G401 (cell line): ENCODE results near the gene TTC12. TPM values are rescaled to one million over a fixed set of nuclear protein-coding genes. Genes with fewer than 3 reads are reported as not detected.

Experiments
- DNase-seq: peaks from one replicate; pipeline ENCODE4 v3.0.0-alpha.2; 2015; ENCODE audit warnings: low spot score
- in situ Hi-C: cut with HindIII; loops from 2 replicates; pipeline ENCODE4 v1.10.0; 2016; ENCODE audit warnings: low sequenced_read_pairs, mixed read lengths
- total RNA-seq: library from RNA; depleted of rRNA; stranded (reverse); fragments of >200 nt; shearing (Covaris generic); gene quantifications from 2 replicates; pipeline ENCODE4 v1.2.3, GENCODE V29; 2014; rRNA removed

Gene TTC12
- 16.1 and 19.2 TPM in 2 replicates for total RNA-seq

GRCh38 chr11:113314389-113315301 lies at the start of gene TTC12:
TTC12 (plus strand) TSS chr11:113314583; CDS start chr11:113316258, 1,675 bp downstream.
- in situ Hi-C loops, result no loop called here

DNA sequence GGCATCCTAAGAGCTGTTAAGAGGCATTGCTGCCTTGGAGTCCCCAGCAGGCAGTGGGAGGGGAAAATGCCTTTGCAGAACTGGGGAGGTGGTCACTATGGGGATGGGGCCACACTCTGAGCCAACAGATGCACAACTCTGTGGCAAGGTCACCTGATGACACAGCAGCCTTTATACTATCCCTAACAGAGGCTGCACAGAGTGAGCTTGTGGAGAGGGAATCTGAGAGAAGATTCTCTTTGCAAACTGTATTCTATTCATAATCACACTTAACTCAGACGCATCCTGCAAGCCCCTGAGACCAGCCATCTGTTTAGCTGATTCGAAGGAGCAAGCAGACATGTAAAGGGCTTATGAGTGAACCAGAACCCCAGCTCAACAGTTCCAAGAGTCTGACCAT lies 49.0 kb upstream of the TTC12 start:
- in situ Hi-C loops, result no loop called here
- no peak for DNase-seq

More at GRCh38 chr11:113314389-113315301, at the start of gene TTC12:
- peak; percentile 94 for DNase-seq

- in situ Hi-C loops, result no loop called here
- DNase-seq, result no peak
These were observed 46.9 kb upstream of the TTC12 start for GRCh38 chr11:113267493-113267892.

DNA sequence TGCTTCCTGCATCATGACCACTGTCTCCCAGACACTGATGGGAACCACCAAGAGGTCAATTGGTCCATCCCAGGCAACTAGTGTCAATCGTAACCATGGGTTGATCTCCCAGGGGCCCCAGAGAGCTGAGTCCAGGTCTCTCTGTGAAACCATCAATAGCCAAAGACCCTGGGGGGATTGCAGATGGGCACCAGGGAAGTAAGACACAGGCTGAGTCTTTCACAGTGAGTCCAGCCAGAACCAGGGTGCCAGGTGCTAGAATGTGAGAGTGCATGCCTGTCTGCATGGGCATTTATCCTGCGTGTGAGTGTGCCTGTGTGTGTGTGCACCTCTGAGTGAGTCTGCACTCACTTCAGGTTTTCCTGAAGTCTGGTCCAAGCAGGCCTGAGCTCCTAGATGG lies 45.3 kb upstream of the TTC12 start:
- in situ Hi-C loops, result no loop called here
- DNase-seq, result no peak

DNA sequence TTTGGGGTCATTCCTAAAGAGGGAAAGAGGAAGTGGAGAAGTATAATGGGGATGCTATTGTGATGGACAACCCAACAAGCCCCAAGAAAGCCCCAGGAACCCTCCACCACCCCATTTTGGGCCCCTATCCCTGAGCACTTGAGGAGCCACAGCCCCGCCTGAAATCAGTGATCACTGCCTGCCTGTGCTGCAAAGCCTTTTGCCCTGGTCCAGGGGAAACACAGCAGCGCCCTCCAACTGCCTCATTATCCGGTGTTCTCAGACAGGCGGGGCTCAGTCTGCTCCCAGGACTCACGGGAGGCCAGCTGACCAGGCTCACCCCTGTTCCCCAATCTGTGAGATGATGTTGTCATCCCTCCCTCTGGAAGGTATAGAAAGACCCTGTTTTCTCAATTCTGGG lies 44.7 kb upstream of the TTC12 start:
- in situ Hi-C loops, result no loop called here
- no peak for DNase-seq

DNA sequence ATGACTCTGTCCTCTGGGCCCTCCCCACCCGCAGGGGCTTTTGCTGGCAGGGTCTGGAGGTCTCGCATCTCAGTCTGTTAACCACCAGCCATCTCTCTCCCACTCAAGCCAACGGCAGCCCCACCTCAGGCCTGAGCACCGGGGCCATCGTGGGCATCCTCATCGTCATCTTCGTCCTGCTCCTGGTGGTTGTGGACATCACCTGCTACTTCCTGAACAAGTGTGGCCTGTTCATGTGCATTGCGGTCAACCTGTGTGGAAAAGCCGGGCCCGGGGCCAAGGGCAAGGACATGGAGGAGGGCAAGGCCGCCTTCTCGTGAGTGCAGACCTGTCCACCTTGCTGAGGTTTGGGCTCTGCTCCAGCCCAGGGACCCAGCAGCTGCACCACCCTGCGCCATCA lies 44.3 kb upstream of the TTC12 start:
- in situ Hi-C loops, result no loop called here
- no peak for DNase-seq

GRCh38 chr11:113271551-113272245 lies 42.7 kb upstream of the TTC12 start:
- in situ Hi-C loops, result no loop called here

GRCh38 chr11:113272281-113272680 lies 42.1 kb upstream of the TTC12 start:
- DNase-seq, result no peak
- in situ Hi-C loops, result no loop called here

More at GRCh38 chr11:113271551-113272245, 42.7 kb upstream of the TTC12 start:
- no peak for DNase-seq

DNA sequence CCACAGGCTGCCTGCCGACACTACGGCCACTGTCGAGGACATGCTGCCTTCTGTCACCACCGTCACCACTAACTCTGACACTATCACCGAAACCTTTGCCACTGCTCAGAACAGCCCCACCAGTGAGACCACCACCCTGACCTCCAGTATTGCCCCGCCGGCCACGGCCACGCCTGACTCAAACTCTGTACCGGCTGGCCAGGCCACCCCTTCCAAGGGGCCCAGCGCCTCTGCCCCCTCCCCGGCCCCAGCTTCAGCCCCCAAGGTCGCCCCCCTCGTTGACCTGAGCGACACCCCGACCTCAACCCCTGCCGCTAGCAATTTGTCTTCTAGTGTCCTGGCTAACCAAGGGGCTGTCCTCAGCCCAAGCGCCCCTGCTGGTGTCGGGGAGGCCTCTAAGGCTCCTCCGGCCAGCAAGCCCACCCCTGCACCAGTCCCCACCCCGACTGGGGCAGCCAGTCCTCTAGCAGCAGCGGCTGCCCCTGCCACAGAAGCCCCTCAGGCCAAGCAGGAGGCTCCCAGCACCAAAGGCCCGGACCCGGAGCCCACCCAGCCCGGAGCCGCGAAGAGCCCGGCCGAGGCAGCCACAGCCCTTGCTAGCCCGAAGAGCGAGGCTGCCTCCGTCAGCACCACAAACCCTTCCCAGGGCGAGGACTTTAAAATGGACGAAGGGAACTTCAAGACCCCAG lies 41.3 kb upstream of the TTC12 start:
- no peak for DNase-seq
- in situ Hi-C loops, result no loop called here

- DNase-seq, result no peak
- in situ Hi-C loops, result no loop called here
These were observed 40.7 kb upstream of the TTC12 start for GRCh38 chr11:113273720-113274119.

DNA sequence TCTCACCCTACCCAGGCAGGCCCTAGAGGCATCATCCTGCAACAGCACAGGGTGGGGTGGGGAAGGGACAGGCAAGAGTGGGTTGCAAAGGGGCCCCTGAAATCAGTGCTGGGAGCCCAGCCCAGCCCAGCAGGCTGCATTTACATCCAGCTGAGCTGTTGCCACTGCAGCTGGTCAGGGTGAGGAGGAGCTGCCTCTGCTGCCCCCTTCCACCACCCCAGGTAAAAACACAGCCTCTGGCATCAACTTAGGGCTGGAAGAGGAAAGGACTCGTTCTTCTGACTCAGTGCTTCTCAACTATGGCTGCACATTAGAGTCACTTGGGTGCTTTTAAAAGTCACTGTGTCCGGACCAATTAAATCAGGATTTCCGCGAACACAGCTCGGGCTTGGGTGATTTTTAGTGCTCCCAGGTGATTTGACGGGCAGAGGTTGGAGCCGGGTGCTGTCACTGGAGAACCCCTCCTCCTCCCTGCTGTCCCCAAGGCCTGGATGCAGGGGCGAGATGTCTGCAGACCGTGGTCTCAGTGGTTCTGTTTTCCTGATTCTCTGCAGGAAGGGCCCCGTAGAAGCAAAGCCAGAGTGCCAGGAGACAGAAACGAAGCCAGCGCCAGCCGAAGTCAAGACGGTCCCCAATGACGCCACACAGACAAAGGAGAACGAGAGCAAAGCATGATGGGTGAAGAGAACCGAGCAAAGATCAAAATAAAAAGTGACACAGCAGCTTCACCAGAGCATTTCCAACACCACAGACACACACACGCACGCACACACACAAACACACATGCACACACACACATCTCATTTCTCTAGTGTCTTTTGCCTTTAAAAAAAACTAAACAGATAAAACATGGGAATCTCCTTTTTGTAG lies 39.4 kb upstream of the TTC12 start:
- in situ Hi-C loops, result no loop called here
- DNase-seq, result no peak

GRCh38 chr11:113275602-113276001 lies 38.8 kb upstream of the TTC12 start:
- no peak for DNase-seq
- in situ Hi-C loops, result no loop called here

DNA sequence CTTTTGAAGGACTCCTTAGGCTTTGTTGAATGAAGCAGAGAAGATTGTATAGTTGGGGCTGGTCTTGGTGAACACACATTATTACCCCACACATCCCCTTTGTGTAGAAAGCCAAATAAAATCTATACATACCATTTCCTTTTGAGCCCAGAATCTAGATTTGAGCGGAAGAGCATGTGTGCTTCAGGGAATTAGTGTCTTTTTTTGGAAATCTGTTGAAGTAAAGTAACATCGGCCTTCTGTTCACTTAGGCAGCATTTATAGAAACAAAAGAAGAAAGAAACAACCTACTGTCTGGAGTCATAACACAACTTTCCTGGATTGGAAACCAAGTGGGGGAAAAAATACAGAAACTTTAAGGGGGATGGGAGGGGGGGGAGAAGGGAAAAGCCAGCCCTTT lies 37.9 kb upstream of the TTC12 start:
- DNase-seq, result no peak
- in situ Hi-C loops, result no loop called here

DNA sequence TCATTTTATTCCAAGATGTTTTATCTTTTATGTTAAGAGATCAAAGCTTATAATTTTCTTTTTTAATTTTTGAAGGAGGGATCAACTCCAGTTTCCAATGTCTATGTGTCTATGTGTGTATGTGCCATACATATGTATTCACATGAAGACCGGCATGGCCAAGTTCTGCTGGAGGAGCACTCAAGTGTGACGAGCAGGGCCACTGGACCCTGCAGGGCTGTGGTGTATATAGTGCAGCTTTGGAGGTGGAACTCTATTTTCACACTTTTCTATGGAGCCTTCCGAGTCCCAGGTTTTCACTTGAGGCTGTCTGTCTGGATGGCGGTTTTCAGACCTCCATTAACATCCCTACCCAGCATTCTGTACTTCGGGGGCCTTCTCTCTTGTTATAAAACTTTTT lies 36.5 kb upstream of the TTC12 start:
- DNase-seq, result no peak
- in situ Hi-C loops, result no loop called here

- in situ Hi-C loops, result no loop called here
- no peak for DNase-seq
These were observed 35.9 kb upstream of the TTC12 start for GRCh38 chr11:113278481-113278880.

DNA sequence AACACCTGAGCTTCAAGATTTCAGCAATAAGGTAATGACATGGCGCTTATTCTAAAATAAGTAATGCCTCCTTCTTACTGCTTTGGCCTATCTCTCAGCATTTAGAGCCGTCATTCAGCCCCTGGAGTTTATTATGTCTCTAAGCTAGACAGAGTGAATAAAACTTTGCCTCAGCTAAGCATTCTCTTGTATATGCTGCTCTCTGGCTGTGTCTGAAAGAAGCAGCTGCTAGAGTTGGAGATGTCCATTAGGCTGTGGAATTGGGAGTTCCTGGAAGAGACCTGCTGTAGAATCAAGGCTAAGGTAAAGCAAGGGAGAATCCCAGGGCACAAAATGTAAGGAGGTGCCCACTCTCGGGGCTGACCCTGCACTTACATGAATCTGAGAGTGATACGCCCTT lies 35.5 kb upstream of the TTC12 start:
- in situ Hi-C loops, result no loop called here
- DNase-seq, result peak; percentile 43

DNA sequence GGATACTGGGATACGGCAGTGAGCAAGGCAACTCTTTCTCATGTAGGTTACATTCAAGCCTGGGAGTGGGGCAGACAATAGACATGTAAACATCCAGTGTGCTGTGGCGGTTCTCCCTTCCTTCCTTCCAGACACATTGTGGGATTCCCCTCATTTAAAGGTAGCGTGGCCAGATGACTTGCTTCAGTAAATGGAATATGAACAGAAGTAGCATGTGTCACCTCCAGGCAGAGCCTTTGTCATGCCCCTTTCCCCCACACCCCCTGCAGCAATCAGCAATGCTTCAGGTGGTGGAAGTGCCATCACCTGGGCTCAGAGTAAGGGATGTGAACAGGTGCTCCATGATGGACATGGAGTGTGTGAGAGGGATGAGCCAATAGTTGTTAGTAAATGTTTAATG lies 34.8 kb upstream of the TTC12 start:
- in situ Hi-C loops, result no loop called here
- no peak for DNase-seq

DNA sequence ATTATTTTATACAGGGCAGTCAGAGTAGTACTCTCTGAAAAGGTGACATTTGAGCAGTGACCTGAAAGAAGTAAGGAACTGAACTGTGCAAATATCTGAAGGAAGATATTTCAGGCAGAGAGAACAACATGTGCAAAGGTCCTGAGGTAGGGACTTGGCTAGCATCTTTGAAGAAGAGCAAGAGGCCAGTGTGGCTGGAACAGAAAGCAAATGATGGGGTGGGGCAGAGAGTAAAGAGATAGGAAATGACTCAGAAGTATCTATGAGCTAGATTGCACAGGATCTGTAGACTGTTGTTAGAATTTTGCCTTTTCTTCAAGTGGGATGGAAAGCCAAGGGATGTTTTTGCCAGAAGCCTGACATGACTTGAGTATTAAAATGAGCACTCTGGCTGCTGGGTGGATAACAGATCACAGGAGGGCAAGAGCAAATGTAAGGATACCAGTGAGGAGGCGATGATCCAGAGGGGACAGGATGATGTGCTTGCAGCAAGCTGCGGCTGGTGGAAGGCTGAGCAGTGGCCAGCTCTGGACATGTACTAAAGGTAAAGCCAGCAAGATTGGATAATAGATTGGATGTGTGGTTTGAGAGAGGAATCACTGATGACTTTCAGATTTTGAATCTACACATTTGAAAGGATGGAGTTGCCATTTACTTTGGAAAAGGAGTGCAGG lies 33.2 kb upstream of the TTC12 start:
- in situ Hi-C loops, result no loop called here
- no peak for DNase-seq
